ENCODE measurements around the gene AGR2.

The AGR2 gene

DNA sequence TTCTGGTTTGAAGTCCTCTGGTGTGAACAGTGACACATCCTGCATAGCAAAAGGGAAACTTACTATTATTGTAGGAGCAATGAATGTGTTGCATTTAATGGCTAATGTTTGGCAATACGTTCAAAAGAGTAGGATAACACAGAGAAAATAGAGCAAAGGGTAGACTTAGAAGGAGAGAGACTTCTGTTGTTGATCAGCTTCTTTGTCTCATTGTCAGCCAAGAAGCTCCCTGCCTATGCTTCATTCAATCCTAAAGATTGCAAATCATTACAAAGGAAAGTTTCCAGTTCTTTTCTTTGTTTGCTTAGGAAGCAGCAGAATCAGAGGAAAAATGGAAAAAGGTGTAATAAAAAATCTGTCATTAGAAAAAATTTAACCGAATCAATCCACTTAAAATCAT, 59.2 kb downstream of the AGR2 start:
- TF ChIP-seq, protein P1, sequence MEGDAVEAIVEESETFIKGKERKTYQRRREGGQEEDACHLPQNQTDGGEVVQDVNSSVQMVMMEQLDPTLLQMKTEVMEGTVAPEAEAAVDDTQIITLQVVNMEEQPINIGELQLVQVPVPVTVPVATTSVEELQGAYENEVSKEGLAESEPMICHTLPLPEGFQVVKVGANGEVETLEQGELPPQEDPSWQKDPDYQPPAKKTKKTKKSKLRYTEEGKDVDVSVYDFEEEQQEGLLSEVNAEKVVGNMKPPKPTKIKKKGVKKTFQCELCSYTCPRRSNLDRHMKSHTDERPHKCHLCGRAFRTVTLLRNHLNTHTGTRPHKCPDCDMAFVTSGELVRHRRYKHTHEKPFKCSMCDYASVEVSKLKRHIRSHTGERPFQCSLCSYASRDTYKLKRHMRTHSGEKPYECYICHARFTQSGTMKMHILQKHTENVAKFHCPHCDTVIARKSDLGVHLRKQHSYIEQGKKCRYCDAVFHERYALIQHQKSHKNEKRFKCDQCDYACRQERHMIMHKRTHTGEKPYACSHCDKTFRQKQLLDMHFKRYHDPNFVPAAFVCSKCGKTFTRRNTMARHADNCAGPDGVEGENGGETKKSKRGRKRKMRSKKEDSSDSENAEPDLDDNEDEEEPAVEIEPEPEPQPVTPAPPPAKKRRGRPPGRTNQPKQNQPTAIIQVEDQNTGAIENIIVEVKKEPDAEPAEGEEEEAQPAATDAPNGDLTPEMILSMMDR (IDR thresholded peaks at IDR 0.05; ENCODE audit: borderline replicate concordance, insufficient read depth, low read depth, low read length): no peak
- H3K4me3 ChIP-seq (ENCODE audit: low read depth, low read length): no peak overlapping the region

DNA sequence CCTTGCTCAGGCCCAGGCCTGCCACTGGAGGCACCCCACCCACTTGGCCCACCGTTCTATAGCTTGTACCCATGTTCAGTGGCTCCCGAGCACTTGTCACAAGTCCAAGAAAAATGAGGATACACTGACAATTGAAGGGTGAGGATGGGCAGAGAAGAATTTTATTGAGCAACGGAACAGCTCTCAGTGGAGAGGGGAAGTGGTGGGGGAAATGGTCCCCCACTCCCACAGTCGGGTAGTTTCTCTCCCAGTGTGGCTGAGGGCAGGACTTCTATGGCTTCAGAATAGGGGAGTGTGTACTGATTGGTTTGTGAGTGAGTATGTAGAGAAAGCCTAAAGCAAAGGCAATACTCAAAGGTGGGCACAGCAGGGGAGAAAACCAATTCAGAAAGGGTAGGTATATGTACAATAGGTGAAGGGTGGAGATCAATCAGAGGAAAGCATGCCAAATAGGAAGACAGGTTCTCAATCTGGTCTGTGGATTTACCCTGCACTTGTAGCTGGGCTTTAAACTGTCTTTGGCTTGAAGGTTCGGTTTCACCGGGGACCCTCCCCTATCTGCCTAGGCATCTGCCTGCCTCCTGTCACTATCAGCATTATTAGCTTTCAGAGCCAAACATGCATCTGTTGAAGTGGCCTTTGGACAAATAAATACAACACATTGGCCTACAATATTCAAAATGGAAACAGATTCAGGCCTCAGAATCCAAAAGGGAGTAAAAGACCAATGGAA, 60.1 kb downstream of the AGR2 start:
- TF ChIP-seq, protein P1 (IDR thresholded peaks at IDR 0.05; ENCODE audit: borderline replicate concordance, insufficient read depth, low read depth, low read length): no peak
- no peak overlapping the region for H3K4me3 ChIP-seq (ENCODE audit: low read depth, low read length)

DNA sequence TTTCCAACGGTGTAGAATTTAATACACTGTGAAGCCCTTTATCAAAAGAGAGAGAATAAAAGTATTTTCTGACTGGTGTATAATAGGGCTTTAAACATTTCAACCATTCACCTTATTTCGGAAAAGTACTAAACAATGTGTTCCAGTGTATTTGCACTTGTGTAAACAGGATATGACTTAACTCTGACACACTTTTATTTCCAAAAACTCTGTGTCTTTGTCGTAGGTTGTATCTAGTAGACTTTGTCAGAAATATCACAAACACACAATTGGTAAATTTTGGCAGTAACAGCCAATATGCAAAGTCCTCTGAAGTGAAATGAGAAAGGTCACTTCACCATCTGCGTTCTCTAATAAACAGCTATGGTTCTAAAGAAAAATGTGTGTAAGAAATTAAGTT, 61.6 kb downstream of the AGR2 start:
- TF ChIP-seq, protein P1 (IDR thresholded peaks at IDR 0.05; ENCODE audit: borderline replicate concordance, insufficient read depth, low read depth, low read length): no peak
- H3K4me3 ChIP-seq (ENCODE audit: low read depth, low read length): no peak overlapping the region

DNA sequence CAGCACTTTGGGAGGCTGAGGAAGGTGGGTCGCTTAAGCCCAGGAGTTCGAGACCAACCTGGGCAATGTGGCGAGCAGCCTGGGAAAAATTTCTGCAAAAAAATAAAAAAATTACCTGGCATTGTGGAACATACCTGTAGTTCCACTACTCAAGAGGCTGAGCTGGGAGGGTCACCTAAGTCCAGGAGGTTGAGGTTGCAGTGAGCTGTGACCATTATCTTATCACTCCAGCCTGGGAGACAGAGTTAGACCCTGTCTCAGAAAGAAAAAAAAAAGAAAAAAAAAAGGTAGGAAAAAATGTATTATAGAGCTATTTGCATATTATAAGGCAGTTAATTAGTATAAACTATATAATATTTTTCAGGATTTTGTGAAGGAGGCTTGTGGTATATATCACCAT, 62.3 kb downstream of the AGR2 start:
- TF ChIP-seq, protein P1 (IDR thresholded peaks at IDR 0.05; ENCODE audit: borderline replicate concordance, insufficient read depth, low read depth, low read length): no peak
- no peak overlapping the region for H3K4me3 ChIP-seq (ENCODE audit: low read depth, low read length)
